A673 (cell line): Measurements from ENCODE around the gene CKB. TPM values are rescaled to one million over a fixed set of nuclear protein-coding genes. Genes with fewer than 3 reads are reported as not detected.

ENCODE experiments used
- BruUV-seq: library from RNA; stranded (reverse); fragments of 400-500 nt; replicated peaks from 2 replicates; lab custom pipeline; 2021; lab: Mats Ljungman, UMichigan
- CTCF ChIA-PET: fragments of 300-600 bp; sonication (Branson Sonifier 250); formaldehyde crosslinking; loops from one replicate; lab custom pipeline; 2022; ENCODE audit warnings: antibody characterized with exemption; lab: Charles Lee
- POLR2A ChIA-PET: fragments of 300-600 bp; sonication (Branson Sonifier 250); formaldehyde crosslinking; loops from one replicate; lab custom pipeline; 2022; ENCODE audit warnings: antibody characterized with exemption; ENCODE audit not compliant: low non-redundant PET; lab: Charles Lee
- DNase-seq: peaks from one replicate; pipeline ENCODE4 v3.0.0-alpha.2; 2015; ENCODE audit warnings: low spot score
- H3K27ac ChIP-seq: fragments of 200-600 bp; sonication (generic); 2 replicates; pipeline ENCODE4 v1.5.1; 2016; ENCODE audit warnings: mixed run types, low read depth, mild to moderate bottlenecking, mixed read lengths, antibody characterized with exemption, low read length; ENCODE audit not compliant: poor library complexity, severe bottlenecking
- H3K27me3 ChIP-seq: fragments of 200-600 bp; sonication (generic); replicated peaks from 2 replicates; pipeline ENCODE4 v1.6.1; 2017; ENCODE audit warnings: mixed run types, low read depth, mild to moderate bottlenecking, mixed read lengths, antibody characterized with exemption, low read length; ENCODE audit not compliant: insufficient read depth, poor library complexity
- H3K36me3 ChIP-seq: fragments of 200-600 bp; sonication (generic); 2 replicates; pipeline ENCODE4 v1.6.1; 2016; ENCODE audit warnings: mixed run types, mild to moderate bottlenecking, mixed read lengths, antibody characterized with exemption, low read length; ENCODE audit not compliant: insufficient read depth, poor library complexity, severe bottlenecking
- H3K4me1 ChIP-seq: fragments of 200-600 bp; sonication (generic); 2 replicates; pipeline ENCODE4 v1.6.1; 2017; ENCODE audit warnings: mixed run types, mild to moderate bottlenecking, mixed read lengths, antibody characterized with exemption, low read length; ENCODE audit not compliant: insufficient read depth, poor library complexity, severe bottlenecking
- H3K4me3 ChIP-seq: fragments of 200-600 bp; sonication (generic); 2 replicates; pipeline ENCODE4 v1.5.1; 2016; ENCODE audit warnings: low read depth, mixed run types, mild to moderate bottlenecking, mixed read lengths, low read length; ENCODE audit not compliant: poor library complexity, severe bottlenecking
- H3K9me3 ChIP-seq: fragments of 200-600 bp; sonication (generic); 2 replicates; pipeline ENCODE4 v1.6.1; 2016; ENCODE audit warnings: mixed run types, low read depth, mild to moderate bottlenecking, mixed read lengths, antibody characterized with exemption, low read length; ENCODE audit not compliant: poor library complexity, severe bottlenecking
- CTCF ChIP-seq: fragments of 300-800, 200-600 bp; sonication (generic); conservative IDR thresholded peaks from 2 replicates; pipeline ENCODE4 v1.5.1; 2017; ENCODE audit warnings: low read depth, mild to moderate bottlenecking, antibody characterized with exemption, low read length, moderate library complexity, mixed read lengths
- EZH2 ChIP-seq: fragments of 200-600 bp; sonication (generic); IDR thresholded peaks from 2 replicates; pipeline ENCODE4 v1.6.1; 2017; ENCODE audit warnings: borderline replicate concordance, low read depth, mild to moderate bottlenecking, mixed read lengths, antibody characterized with exemption, low read length; ENCODE audit not compliant: poor library complexity, severe bottlenecking
- intact Hi-C: fragments of 100-400 bp; cut with micrococcal nuclease; formaldehyde crosslinking; loops from one replicate; pipeline ENCODE4 v1.10.0; 2022; ENCODE audit not compliant: unreplicated experiment
- total RNA-seq: library from RNA; stranded (reverse); gene quantifications from 2 replicates; pipeline ENCODE4 v1.2.3, GENCODE V29; 2021

Gene CKB
- total RNA-seq, 1 experiment from 2014 or later, result 118 TPM

DNA sequence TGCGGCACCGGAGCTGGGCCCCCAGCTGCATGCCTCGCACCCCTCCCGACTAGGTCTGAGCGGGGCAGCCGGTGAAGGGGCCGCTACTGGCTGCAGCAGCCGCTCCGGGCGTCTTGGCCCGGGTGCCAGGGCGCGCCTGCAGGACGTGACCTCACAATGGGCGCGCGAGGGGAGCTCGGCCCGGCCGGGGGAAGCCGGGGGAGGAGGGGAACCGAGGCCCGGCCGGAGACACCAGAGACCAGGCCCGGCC, 39.5 kb upstream of the CKB start:
- CTCF ChIA-PET, result interaction anchor here (0.5 to 0.7 kb wide), 2 partner anchors 9 to 41 kb away, joined by 3 read pairs; no protein-coding TSS in a partner anchor
- Histone ChIP-seq H3K36me3 (peaks cover 21% of the 10 kb centered on the region), H3K4me1 (peaks cover 38% of the 10 kb centered on the region), H3K9me3 (no peaks in the 10 kb centered on the region), H3K27me3 (no peaks in the 10 kb centered on the region), H3K27ac (peak overlapping the region; percentile 99), H3K4me3 (peak overlapping the region; percentile 98)
- no peak for DNase-seq
- BruUV-seq, result no TSS peak
- intact Hi-C loops, result no loop called here
- POLR2A ChIA-PET, result no interaction called here
- TF ChIP-seq CTCF (no peak), EZH2 (no peak)

- no TSS peak for BruUV-seq
- Histone ChIP-seq H3K4me1 (peaks cover 43% of the 10 kb centered on the region), H3K4me3 (peak overlapping the region; percentile 98), H3K36me3 (peaks cover 21% of the 10 kb centered on the region), H3K27ac (peak overlapping the region; percentile 99), H3K27me3 (no peaks in the 10 kb centered on the region), H3K9me3 (no peaks in the 10 kb centered on the region)
- DNase-seq, result peak; percentile 53
- ChIA-PET CTCF (interaction anchor here (0.5 to 0.7 kb wide), 2 partner anchors 9 to 41 kb away, joined by 3 read pairs; no protein-coding TSS in a partner anchor), POLR2A (no interaction called here)
- TF ChIP-seq CTCF (no peak), EZH2 (no peak)
- intact Hi-C loops, result no loop called here
Observed at GRCh38 chr14:103561381-103562178, 39.0 kb upstream of the CKB start.

- TF ChIP-seq EZH2 (no peak), CTCF (no peak)
- DNase-seq, result no peak
- POLR2A ChIA-PET, result no interaction called here
- H3K27ac ChIP-seq, result peak overlapping the region; percentile 99
- no TSS peak for BruUV-seq
- intact Hi-C loops, result no loop called here
- H3K4me3 ChIP-seq, result peak overlapping the region; percentile 98
- CTCF ChIA-PET, result no interaction called here
- no peaks in the 10 kb centered on the region for H3K9me3 ChIP-seq
- H3K4me1 ChIP-seq, result peaks cover 44% of the 10 kb centered on the region
- H3K27me3 ChIP-seq, result no peaks in the 10 kb centered on the region
- peaks cover 21% of the 10 kb centered on the region for H3K36me3 ChIP-seq
Observed at GRCh38 chr14:103560691-103561090, 38.1 kb upstream of the CKB start.
